H1 (cell line): ENCODE data around the gene MECR. TPM values are rescaled to one million over a fixed set of nuclear protein-coding genes. Genes with fewer than 3 reads are reported as not detected.

Experiments
- CTCF ChIA-PET: fragments of 300-600 bp; sonication (Branson Sonifier 250); formaldehyde crosslinking; loops from one replicate; lab custom pipeline; 2021; ENCODE audit not compliant: partially characterized antibody; lab: Charles Lee
- POLR2A ChIA-PET: fragments of 300-600 bp; sonication (Branson Sonifier 250); formaldehyde crosslinking; loops from one replicate; lab custom pipeline; 2021; ENCODE audit warnings: inconsistent platforms; ENCODE audit not compliant: partially characterized antibody; lab: Charles Lee
- DNase-seq, 2 experiments: peaks; one replicate each; pipeline versions ENCODE4 v3.0.0 to v3.0.0-alpha.2; 2010 to 2022; ENCODE audit warnings: low spot score in 2 of 2, low read depth in 1 of 2, mixed read lengths in 1 of 2
- FAIRE-seq: peaks from 2 replicates; lab custom pipeline; 2011; peaks lifted over from hg19 to GRCh38; lab: Jason Lieb, UNC
- H2AFZ ChIP-seq: 2 replicates; pipeline ENCODE4 v1.8.1; 2012; ENCODE audit warnings: low read length, inconsistent platforms
- H2AK5ac ChIP-seq: 2 replicates; pipeline ENCODE4 v1.6.1; 2013; ENCODE audit warnings: low read depth, low read length
- H2BK120ac ChIP-seq: replicated peaks from 2 replicates; pipeline ENCODE3; 2013; ENCODE audit warnings: low read depth, low read length, inconsistent platforms
- H2BK12ac ChIP-seq: 2 replicates; pipeline ENCODE4 v1.6.1; 2013; ENCODE audit warnings: low read depth, low read length
- H2BK15ac ChIP-seq: 2 replicates; pipeline ENCODE4 v1.6.1; 2013; ENCODE audit warnings: low read length
- H2BK20ac ChIP-seq: 2 replicates; pipeline ENCODE4 v1.6.1; 2013; ENCODE audit warnings: low read length
- H2BK5ac ChIP-seq: 2 replicates; pipeline ENCODE4 v1.6.1; 2013; ENCODE audit warnings: low read depth, low read length
- H3K14ac ChIP-seq: 2 replicates; pipeline ENCODE4 v1.6.1; 2013; ENCODE audit warnings: inconsistent platforms; ENCODE audit not compliant: insufficient read length
- H3K18ac ChIP-seq: 2 replicates; pipeline ENCODE4 v1.6.1; 2013; ENCODE audit warnings: low read length; ENCODE audit errors: extremely low read depth
- H3K23ac ChIP-seq: 2 replicates; pipeline ENCODE4 v1.6.1; 2013; ENCODE audit warnings: inconsistent platforms; ENCODE audit not compliant: insufficient read length
- H3K23me2 ChIP-seq: 2 replicates; pipeline ENCODE4 v1.6.1; 2013; ENCODE audit warnings: low read depth, low read length
- H3K27ac ChIP-seq: 2 replicates; pipeline ENCODE4 v1.6.1; 2011; ENCODE audit warnings: low read depth, low read length, inconsistent platforms
- H3K27me3 ChIP-seq, 4 experiments: replicated peaks in 1 of 4; 1 replicate in 1 of 4; 2 replicates in 3 of 4; pipeline versions ENCODE4 v1.6.1 to v1.8.1; 2011 to 2013; ENCODE audit warnings: low read length in 3 of 4, mild to moderate bottlenecking in 3 of 4, inconsistent platforms in 2 of 4, mixed read lengths in 2 of 4, moderate library complexity in 1 of 4; ENCODE audit not compliant: control insufficient read depth in 3 of 4, insufficient read depth in 3 of 4; ENCODE audit errors: extremely low read depth in 1 of 4
- H3K36me3 ChIP-seq, 4 experiments: 2 replicates each; pipeline versions ENCODE4 v1.6.1 to v1.8.1; 2011 to 2013; ENCODE audit warnings: mild to moderate bottlenecking in 4 of 4, low read length in 3 of 4, moderate library complexity in 2 of 4, control low read depth in 1 of 4, inconsistent platforms in 1 of 4; ENCODE audit not compliant: insufficient read depth in 4 of 4, control insufficient read depth in 2 of 4
- H3K4ac ChIP-seq: replicated peaks from 2 replicates; pipeline ENCODE3; 2013; ENCODE audit warnings: low read length, low read depth, mixed read lengths, inconsistent platforms; ENCODE audit not compliant: insufficient read length
- H3K4me1 ChIP-seq, 4 experiments: replicated peaks in 1 of 4; 1 replicate in 1 of 4; 2 replicates in 3 of 4; pipeline versions ENCODE4 v1.6.1 to v1.8.1; 2011 to 2013; ENCODE audit warnings: low read length in 3 of 4, inconsistent platforms in 2 of 4, mixed read lengths in 1 of 4; ENCODE audit not compliant: insufficient read depth in 4 of 4, control insufficient read depth in 3 of 4
- H3K4me2 ChIP-seq, 2 experiments: 2 replicates each; pipeline versions ENCODE4 v1.6.1 to v1.8.1; 2011 to 2013; ENCODE audit warnings: low read depth in 2 of 2, low read length in 2 of 2, control low read depth in 1 of 2, inconsistent platforms in 1 of 2, mild to moderate bottlenecking in 1 of 2; ENCODE audit not compliant: insufficient read depth in 1 of 2
- H3K4me3 ChIP-seq, 4 experiments: fragments of 200-600, 300-600 bp in 1 of 4; sonication (generic), shearing (Covaris generic), sonication (Bioruptor Twin) in 1 of 4; 2 replicates each; pipeline versions ENCODE4 v1.5.1 to v1.8.1; 2011 to 2016; ENCODE audit warnings: low read length in 4 of 4, low read depth in 3 of 4, control low read depth in 2 of 4, inconsistent platforms in 2 of 4, mild to moderate bottlenecking in 2 of 4, mixed read lengths in 1 of 4, moderate library complexity in 1 of 4; ENCODE audit not compliant: insufficient read depth in 2 of 4; ENCODE audit errors: extremely low read depth in 1 of 4
- H3K56ac ChIP-seq: replicated peaks from 2 replicates; pipeline ENCODE3; 2013; ENCODE audit warnings: low read depth, mild to moderate bottlenecking, mixed read lengths, low read length, inconsistent platforms; ENCODE audit not compliant: insufficient read length
- H3K79me1 ChIP-seq: 2 replicates; pipeline ENCODE4 v1.6.1; 2013; ENCODE audit warnings: low read depth, low read length, control low read depth
- H3K79me2 ChIP-seq, 2 experiments: 2 replicates each; pipeline versions ENCODE4 v1.6.1 to v1.8.1; 2012 to 2013; ENCODE audit warnings: low read length in 2 of 2, mild to moderate bottlenecking in 2 of 2, inconsistent platforms in 1 of 2; ENCODE audit not compliant: insufficient read depth in 2 of 2, control insufficient read depth in 1 of 2
- H3K9ac ChIP-seq, 4 experiments: replicated peaks in 1 of 4; 1 replicate in 1 of 4; 2 replicates in 3 of 4; pipeline versions ENCODE4 v1.6.1 to v1.8.1; 2011 to 2013; ENCODE audit warnings: low read depth in 3 of 4, low read length in 3 of 4, control low read depth in 2 of 4, mild to moderate bottlenecking in 2 of 4, moderate library complexity in 2 of 4, inconsistent platforms in 1 of 4; ENCODE audit errors: extremely low read depth in 1 of 4
- H3K9me3 ChIP-seq, 2 experiments: 2 replicates each; pipeline versions ENCODE4 v1.6.1 to v1.8.1; 2012 to 2013; ENCODE audit warnings: mild to moderate bottlenecking in 2 of 2, moderate library complexity in 2 of 2, control low read depth in 1 of 2, inconsistent platforms in 1 of 2, low read depth in 1 of 2, low read length in 1 of 2, mixed read lengths in 1 of 2; ENCODE audit not compliant: insufficient read depth in 2 of 2
- H4K20me1 ChIP-seq, 2 experiments: replicated peaks in 1 of 2; 2 replicates each; pipeline versions ENCODE3 to v1.8.1; 2011 to 2013; ENCODE audit warnings: inconsistent platforms in 2 of 2, low read length in 2 of 2, mild to moderate bottlenecking in 1 of 2; ENCODE audit not compliant: insufficient read depth in 2 of 2, control insufficient read depth in 1 of 2
- H4K5ac ChIP-seq: 2 replicates; pipeline ENCODE4 v1.6.1; 2013; ENCODE audit warnings: low read length, low read depth, mixed read lengths, inconsistent platforms; ENCODE audit not compliant: insufficient read length
- H4K8ac ChIP-seq: 2 replicates; pipeline ENCODE4 v1.8.0; 2013; ENCODE audit warnings: mild to moderate bottlenecking, moderate library complexity, low read length, inconsistent platforms; ENCODE audit not compliant: insufficient read depth; ENCODE audit errors: extremely low read depth
- H4K91ac ChIP-seq: replicated peaks from 2 replicates; pipeline ENCODE3; 2013; ENCODE audit warnings: low read length, mixed read lengths, inconsistent platforms; ENCODE audit not compliant: insufficient read length
- ATF3 ChIP-seq: IDR thresholded peaks from 2 replicates; pipeline ENCODE4 v1.6.1; 2011; ENCODE audit warnings: low read depth, mild to moderate bottlenecking, low read length; ENCODE audit not compliant: insufficient read depth
- WGBS, 2 experiments: shearing (Covaris generic) in 1 of 2; methylation state at CpG; one replicate each; pipeline versions ENCODE4 v1.1.6 to v1.1.7; 2013 to 2015; ENCODE audit warnings: low lambda C conversion rate in 2 of 2, mixed read lengths in 2 of 2, inconsistent platforms in 1 of 2, low coverage in 1 of 2, missing lambda C conversion rate in 1 of 2; ENCODE audit not compliant: insufficient replicate concordance in 2 of 2, insufficient coverage in 1 of 2, insufficient read length in 1 of 2; ENCODE audit errors: extremely low coverage in 1 of 2, missing lambda C conversion rate in 1 of 2; 5-methylcytosine and 5-hydroxymethylcytosine counted together
- polyA plus RNA-seq, 7 experiments: library from polyadenylated mRNA; depleted of rRNA in 3 of 7; stranded (reverse) in 5 of 7; unstranded in 2 of 7; fragments of >200 nt in 5 of 7; fragments of 200-250 nt in 2 of 7; gene quantifications; 1 replicate in 5 of 7; 2 replicates in 1 of 7; 4 replicates in 1 of 7; pipeline versions ENCODE4 v1.2.1 to v1.2.3, GENCODE V29; 2011 to 2013; ENCODE audit warnings: missing spikeins in 2 of 7, mixed read lengths in 2 of 7
- total RNA-seq: library from RNA; stranded (reverse); fragmentation: NEBNext Ultra II Directional; extraction: Animal tissue kit (Norgen Biotek cat#: 25700); gene quantifications from 2 replicates; pipeline ENCODE4 v1.2.1, GENCODE V29; 2021

MECR gene
- total and polyA plus RNA-seq, 2 of the 8 experiments (the other 6 are each of a cell fraction or from before 2014, with no cell fraction given): 24.2 to 24.4 TPM

- no peaks in the 10 kb centered on the region for H3K9me3 ChIP-seq
- peaks cover 17 to 88% of the 10 kb centered on the region in 2 experiments for H3K79me2 ChIP-seq
- POLR2A ChIA-PET: interaction anchor here (0.6 to 9.0 kb wide), 7 partner anchors 9 to 99 kb away, joined by 3 to 105 read pairs (median 4); partner anchors contain the start of gene SRSF4
- DNase-seq: no peak
- H4K8ac ChIP-seq: no peak overlapping the region
- no peak overlapping the region for H3K4me3 ChIP-seq
- no peak overlapping the region for H3K4ac ChIP-seq
- H4K20me1 ChIP-seq: peaks cover 11 to 15% of the 10 kb centered on the region in 2 experiments
- H3K23me2 ChIP-seq: no peaks in the 10 kb centered on the region
- H2BK20ac ChIP-seq: no peak overlapping the region
- H3K56ac ChIP-seq: no peak overlapping the region
- no peak overlapping the region for H2BK12ac ChIP-seq
- H2AK5ac ChIP-seq: no peak overlapping the region
- H3K9ac ChIP-seq: no peak overlapping the region
- no peak for FAIRE-seq
- no peak overlapping the region for H3K23ac ChIP-seq
- H3K27ac ChIP-seq: no peak overlapping the region
- no peaks in the 10 kb centered on the region for H3K79me1 ChIP-seq
- WGBS, 2 experiments: 100% methylated on average over 9 of the region's 9 CpGs; no CpG with 5 or more reads in 1 of the 2 experiments
- no peak overlapping the region for H2BK5ac ChIP-seq
- H3K4me1 ChIP-seq: peaks cover 12 to 31% (median 18%) of the 10 kb centered on the region in 4 experiments
- no peak overlapping the region for H4K5ac ChIP-seq
- no peak overlapping the region for H2AFZ ChIP-seq
- CTCF ChIA-PET: interaction anchor here (1.2 to 2.5 kb wide), 3 partner anchors 10 to 30 kb away, joined by 5 to 13 read pairs (median 12); no protein-coding TSS in a partner anchor
- no peak overlapping the region for H3K14ac ChIP-seq
- no peak overlapping the region for H3K18ac ChIP-seq
- no peaks in the 10 kb centered on the region for H3K27me3 ChIP-seq
- H3K36me3 ChIP-seq: peaks cover 0 to 14% (median 0%) of the 10 kb centered on the region in 4 experiments; a peak in 2 of 8 replicates
- H2BK15ac ChIP-seq: no peak overlapping the region
- no peak overlapping the region for H2BK120ac ChIP-seq
- no peak overlapping the region for H4K91ac ChIP-seq
- H3K4me2 ChIP-seq: no peak overlapping the region
- no peak for TF ChIP-seq ATF3
Measured at GRCh38 chr1:29167904-29168303, 62.8 kb downstream of the MECR start.
